OCI-LY7 (cell line): Measurements from ENCODE around the gene ZNF469.

Experiments
- EZH2phosphoT487 ChIP-seq: fragments of 200-600 bp; sonication (generic); IDR thresholded peaks from 2 replicates; pipeline ENCODE4 v1.6.1; 2018; ENCODE audit warnings: low read depth, borderline replicate concordance, mild to moderate bottlenecking, mixed run types, antibody characterized with exemption, low read length, moderate library complexity, mixed read lengths
- TF ChIP-seq, protein P1 (sequence below): fragments of 200-600 bp; sonication (generic); conservative IDR thresholded peaks from 2 replicates; pipeline ENCODE4 v1.5.1; 2014; ENCODE audit warnings: mild to moderate bottlenecking, antibody characterized with exemption, low read length, moderate library complexity, mixed read lengths

DNA sequence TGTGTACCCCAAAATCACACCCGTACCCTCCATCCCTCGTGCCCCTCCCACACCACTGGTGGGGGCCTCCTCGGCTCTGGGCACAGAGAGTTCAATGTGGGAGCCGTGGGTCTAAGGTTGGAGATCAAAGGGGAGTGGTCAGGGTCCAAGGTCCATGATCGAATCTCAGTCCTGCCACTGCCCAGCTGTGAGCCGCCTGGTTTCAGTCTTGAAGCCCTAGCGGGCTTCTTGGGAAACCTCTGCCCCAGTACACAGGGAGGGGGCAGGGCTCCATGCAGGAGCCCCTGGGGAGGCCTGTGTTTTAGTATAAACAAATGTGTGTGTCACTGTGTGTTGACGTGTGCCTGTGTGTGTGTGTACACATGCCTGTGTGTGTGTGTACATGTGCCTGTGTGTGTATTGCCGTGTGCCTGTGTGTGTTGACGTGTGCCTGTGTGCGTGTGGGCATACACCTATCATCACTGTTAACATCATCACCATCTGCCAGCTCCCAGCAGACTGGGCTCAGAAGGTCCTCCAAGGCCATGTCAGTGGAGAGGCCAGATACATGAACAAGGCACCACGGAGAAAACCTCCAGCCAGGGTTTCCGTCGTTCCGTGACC is 26.5 kb upstream of the ZNF469 start:
- TF ChIP-seq, protein P1, sequence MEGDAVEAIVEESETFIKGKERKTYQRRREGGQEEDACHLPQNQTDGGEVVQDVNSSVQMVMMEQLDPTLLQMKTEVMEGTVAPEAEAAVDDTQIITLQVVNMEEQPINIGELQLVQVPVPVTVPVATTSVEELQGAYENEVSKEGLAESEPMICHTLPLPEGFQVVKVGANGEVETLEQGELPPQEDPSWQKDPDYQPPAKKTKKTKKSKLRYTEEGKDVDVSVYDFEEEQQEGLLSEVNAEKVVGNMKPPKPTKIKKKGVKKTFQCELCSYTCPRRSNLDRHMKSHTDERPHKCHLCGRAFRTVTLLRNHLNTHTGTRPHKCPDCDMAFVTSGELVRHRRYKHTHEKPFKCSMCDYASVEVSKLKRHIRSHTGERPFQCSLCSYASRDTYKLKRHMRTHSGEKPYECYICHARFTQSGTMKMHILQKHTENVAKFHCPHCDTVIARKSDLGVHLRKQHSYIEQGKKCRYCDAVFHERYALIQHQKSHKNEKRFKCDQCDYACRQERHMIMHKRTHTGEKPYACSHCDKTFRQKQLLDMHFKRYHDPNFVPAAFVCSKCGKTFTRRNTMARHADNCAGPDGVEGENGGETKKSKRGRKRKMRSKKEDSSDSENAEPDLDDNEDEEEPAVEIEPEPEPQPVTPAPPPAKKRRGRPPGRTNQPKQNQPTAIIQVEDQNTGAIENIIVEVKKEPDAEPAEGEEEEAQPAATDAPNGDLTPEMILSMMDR = no peak
- TF ChIP-seq EZH2phosphoT487 = no peak
